ENCODE measurements around the gene BMP8B. TPM values are rescaled to one million over a fixed set of nuclear protein-coding genes. Genes with fewer than 3 reads are reported as not detected.

The BMP8B gene
- total RNA-seq, 1 donor from 2014 or later: 0.10 TPM

GRCh38 chr1:39729030-39729429 is 59.6 kb downstream of the BMP8B start:
- Mint-ChIP-seq H3K9me3 (ENCODE audit: unreplicated experiment) (no peaks in the 10 kb centered on the region), H3K36me3 (ENCODE audit: low read depth, unreplicated experiment) (no peaks in the 10 kb centered on the region), H3K4me1 (ENCODE audit: unreplicated experiment) (no peaks in the 10 kb centered on the region), H3K4me3 (ENCODE audit: unreplicated experiment) (no peak overlapping the region), H3K27ac (ENCODE audit: unreplicated experiment) (no peak overlapping the region), H3K27me3 (ENCODE audit: unreplicated experiment) (peaks cover 14% of the 10 kb centered on the region)
- no peak for TF ChIP-seq CTCF (IDR thresholded peaks at IDR 0.05; ENCODE audit: unreplicated experiment)
- no peak for DNase-seq (ENCODE audit: low spot score)

- Mint-ChIP-seq H3K9me3 (ENCODE audit: unreplicated experiment) (no peaks in the 10 kb centered on the region), H3K36me3 (ENCODE audit: low read depth, unreplicated experiment) (no peaks in the 10 kb centered on the region), H3K27ac (ENCODE audit: unreplicated experiment) (no peak overlapping the region), H3K4me3 (ENCODE audit: unreplicated experiment) (no peak overlapping the region), H3K27me3 (ENCODE audit: unreplicated experiment) (peaks cover 14% of the 10 kb centered on the region), H3K4me1 (ENCODE audit: unreplicated experiment) (no peaks in the 10 kb centered on the region)
- DNase-seq (ENCODE audit: low spot score): no peak
- TF ChIP-seq CTCF (IDR thresholded peaks at IDR 0.05; ENCODE audit: unreplicated experiment): no peak
Measured at GRCh38 chr1:39727932-39728317, 60.7 kb downstream of the BMP8B start.

GRCh38 chr1:39727221-39727931 is 61.3 kb downstream of the BMP8B start:
- TF ChIP-seq CTCF (IDR thresholded peaks at IDR 0.05; ENCODE audit: unreplicated experiment): no peak
- Mint-ChIP-seq H3K36me3 (ENCODE audit: low read depth, unreplicated experiment) (no peaks in the 10 kb centered on the region), H3K27me3 (ENCODE audit: unreplicated experiment) (peaks cover 14% of the 10 kb centered on the region), H3K27ac (ENCODE audit: unreplicated experiment) (no peak overlapping the region), H3K4me1 (ENCODE audit: unreplicated experiment) (no peaks in the 10 kb centered on the region), H3K4me3 (ENCODE audit: unreplicated experiment) (no peak overlapping the region), H3K9me3 (ENCODE audit: unreplicated experiment) (no peaks in the 10 kb centered on the region)
- no peak for DNase-seq (ENCODE audit: low spot score)

- Mint-ChIP-seq H3K4me3 (ENCODE audit: unreplicated experiment) (no peak overlapping the region), H3K27ac (ENCODE audit: unreplicated experiment) (no peak overlapping the region), H3K27me3 (ENCODE audit: unreplicated experiment) (peaks cover 14% of the 10 kb centered on the region), H3K36me3 (ENCODE audit: low read depth, unreplicated experiment) (no peaks in the 10 kb centered on the region), H3K9me3 (ENCODE audit: unreplicated experiment) (no peaks in the 10 kb centered on the region), H3K4me1 (ENCODE audit: unreplicated experiment) (no peaks in the 10 kb centered on the region)
- TF ChIP-seq CTCF (IDR thresholded peaks at IDR 0.05; ENCODE audit: unreplicated experiment): no peak
- DNase-seq (ENCODE audit: low spot score): no peak
Measured at GRCh38 chr1:39726600-39726999, 62.1 kb downstream of the BMP8B start.

GRCh38 chr1:39722495-39722894 is 66.2 kb downstream of the BMP8B start:
- no peak for DNase-seq (ENCODE audit: low spot score)
- H3K27ac Mint-ChIP-seq (ENCODE audit: unreplicated experiment): no peak overlapping the region
- H3K9me3 Mint-ChIP-seq (ENCODE audit: unreplicated experiment): no peaks in the 10 kb centered on the region
- peaks cover 2% of the 10 kb centered on the region for H3K27me3 Mint-ChIP-seq (ENCODE audit: unreplicated experiment)
- H3K36me3 Mint-ChIP-seq (ENCODE audit: low read depth, unreplicated experiment): no peaks in the 10 kb centered on the region
- H3K4me1 Mint-ChIP-seq (ENCODE audit: unreplicated experiment): no peaks in the 10 kb centered on the region
- no peak for TF ChIP-seq CTCF (IDR thresholded peaks at IDR 0.05; ENCODE audit: unreplicated experiment)
- H3K4me3 Mint-ChIP-seq (ENCODE audit: unreplicated experiment): no peak overlapping the region
